ENCODE results near the gene GPR31.
"Not testable (repeated sequence)": the region's sequence is repeated elsewhere in the genome, so short reads cannot be mapped to it uniquely, and the experiment has no call there.

DNA sequence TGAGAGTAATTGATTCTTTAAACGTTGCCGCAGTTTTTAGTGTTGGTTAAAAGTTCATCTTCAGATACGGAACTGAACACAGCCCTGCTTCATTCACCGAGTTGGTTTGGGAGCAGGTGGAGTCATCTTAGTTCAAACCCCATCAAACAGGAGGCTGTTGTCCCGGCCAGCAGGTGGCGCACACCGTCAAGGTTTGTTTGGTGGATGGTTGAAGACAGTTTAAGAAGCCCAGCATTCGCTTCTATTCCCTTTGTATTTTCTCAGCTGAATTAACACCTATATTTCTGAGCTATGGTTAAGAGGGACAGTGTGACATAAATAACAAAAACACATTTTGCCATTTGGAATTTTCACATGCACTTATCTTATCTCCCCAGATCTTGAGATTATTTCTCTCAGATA is 25.1 kb upstream of the GPR31 start:
- TF ChIP-seq, protein P1, sequence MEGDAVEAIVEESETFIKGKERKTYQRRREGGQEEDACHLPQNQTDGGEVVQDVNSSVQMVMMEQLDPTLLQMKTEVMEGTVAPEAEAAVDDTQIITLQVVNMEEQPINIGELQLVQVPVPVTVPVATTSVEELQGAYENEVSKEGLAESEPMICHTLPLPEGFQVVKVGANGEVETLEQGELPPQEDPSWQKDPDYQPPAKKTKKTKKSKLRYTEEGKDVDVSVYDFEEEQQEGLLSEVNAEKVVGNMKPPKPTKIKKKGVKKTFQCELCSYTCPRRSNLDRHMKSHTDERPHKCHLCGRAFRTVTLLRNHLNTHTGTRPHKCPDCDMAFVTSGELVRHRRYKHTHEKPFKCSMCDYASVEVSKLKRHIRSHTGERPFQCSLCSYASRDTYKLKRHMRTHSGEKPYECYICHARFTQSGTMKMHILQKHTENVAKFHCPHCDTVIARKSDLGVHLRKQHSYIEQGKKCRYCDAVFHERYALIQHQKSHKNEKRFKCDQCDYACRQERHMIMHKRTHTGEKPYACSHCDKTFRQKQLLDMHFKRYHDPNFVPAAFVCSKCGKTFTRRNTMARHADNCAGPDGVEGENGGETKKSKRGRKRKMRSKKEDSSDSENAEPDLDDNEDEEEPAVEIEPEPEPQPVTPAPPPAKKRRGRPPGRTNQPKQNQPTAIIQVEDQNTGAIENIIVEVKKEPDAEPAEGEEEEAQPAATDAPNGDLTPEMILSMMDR (IDR thresholded peaks at IDR 0.05): not testable (repeated sequence)
- TF ChIP-seq, protein P2, sequence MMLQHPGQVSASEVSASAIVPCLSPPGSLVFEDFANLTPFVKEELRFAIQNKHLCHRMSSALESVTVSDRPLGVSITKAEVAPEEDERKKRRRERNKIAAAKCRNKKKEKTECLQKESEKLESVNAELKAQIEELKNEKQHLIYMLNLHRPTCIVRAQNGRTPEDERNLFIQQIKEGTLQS (CRISPR knock-in tag; conservative IDR thresholded peaks at IDR 0.05): not testable (repeated sequence)
